Cerebellar nuclear complex (tissue), 1 donor: ENCODE results near the gene HRH1.
"Not testable (repeated sequence)": the region's sequence is repeated elsewhere in the genome, so short reads cannot be mapped to it uniquely, and the experiment has no call there.

Experiments used
- DNase-seq, 2 experiments: peaks; one replicate each; lab custom pipeline; 2025; lab: John Stamatoyannopoulos, UW

The HRH1 gene

GRCh38 chr3:11204697-11205348 is 50.5 kb downstream of the HRH1 start:
- DNase-seq = no peak

GRCh38 chr3:11205881-11206280 is 51.6 kb downstream of the HRH1 start:
- not testable (repeated sequence) for DNase-seq

- DNase-seq = no peak
Measured at GRCh38 chr3:11206316-11206715, 52.0 kb downstream of the HRH1 start.

- DNase-seq = no peak
Measured at GRCh38 chr3:11206953-11207352, 52.7 kb downstream of the HRH1 start.

GRCh38 chr3:11211531-11212298 is 57.4 kb downstream of the HRH1 start:
- DNase-seq = no peak

GRCh38 chr3:11212299-11212608 is 58.0 kb downstream of the HRH1 start:
- no peak for DNase-seq

GRCh38 chr3:11212784-11213183 is 58.5 kb downstream of the HRH1 start:
- DNase-seq = no peak

GRCh38 chr3:11213810-11214450 is 59.6 kb downstream of the HRH1 start:
- DNase-seq = no peak

GRCh38 chr3:11214451-11214978 is 60.2 kb downstream of the HRH1 start:
- DNase-seq = no peak

GRCh38 chr3:11217370-11217769 is 63.1 kb downstream of the HRH1 start:
- DNase-seq = not testable (repeated sequence)

- DNase-seq = no peak
Measured at GRCh38 chr3:11220230-11220629, 65.9 kb downstream of the HRH1 start.

- DNase-seq = no peak
Measured at GRCh38 chr3:11221818-11222415, 67.6 kb downstream of the HRH1 start.

- no peak for DNase-seq
Measured at GRCh38 chr3:11224010-11224409, 69.7 kb downstream of the HRH1 start.

GRCh38 chr3:11224870-11225229 is 70.6 kb downstream of the HRH1 start:
- no peak for DNase-seq

- DNase-seq = no peak
Measured at GRCh38 chr3:11226042-11226370, 71.7 kb downstream of the HRH1 start.

GRCh38 chr3:11228041-11228440 is 73.7 kb downstream of the HRH1 start:
- DNase-seq = no peak

GRCh38 chr3:11230125-11230524 is 75.8 kb downstream of the HRH1 start:
- DNase-seq = no peak

GRCh38 chr3:11230832-11231231 is 76.5 kb downstream of the HRH1 start:
- DNase-seq = no peak

GRCh38 chr3:11235385-11235784 is 81.1 kb downstream of the HRH1 start:
- DNase-seq = no peak

GRCh38 chr3:11236588-11237461 is 82.5 kb downstream of the HRH1 start:
- no peak for DNase-seq

GRCh38 chr3:11238060-11238459 is 83.8 kb downstream of the HRH1 start:
- DNase-seq = no peak

GRCh38 chr3:11238880-11239279 is 84.6 kb downstream of the HRH1 start:
- DNase-seq = no peak
